Activated naive CD4-positive, alpha-beta T cell treated with anti-CD3 and anti-CD28 coated beads, Interleukin-2, amount 50 U/mL, for 72 hours (primary cell): ENCODE measurements around the gene ZNF385D. TPM values are rescaled to one million over a fixed set of nuclear protein-coding genes. Genes with fewer than 3 reads are reported as not detected.
"Not testable (repeated sequence)": the region's sequence is repeated elsewhere in the genome, so short reads cannot be mapped to it uniquely, and the experiment has no call there.

ENCODE experiments used
- ATAC-seq, 2 donors: fragments of 150-1000 bp; cut with Tn5 transposase; 2 replicates each; pipeline ENCODE4 v1.10.0; 2021; ENCODE audit warnings: mild to moderate bottlenecking in 2 of 2, moderate library complexity in 2 of 2
- DNase-seq, 2 donors: peaks; one replicate each; pipeline ENCODE4 v3.0.0; 2021 to 2022; ENCODE audit warnings: low spot score in 2 of 2
- H3K27ac Mint-ChIP-seq, 2 donors: one replicate each; pipeline ENCODE4 v1.8.0; 2022; ENCODE audit warnings: mild to moderate bottlenecking in 2 of 2, mixed read lengths in 2 of 2
- H3K36me3 Mint-ChIP-seq, 2 donors: one replicate each; pipeline ENCODE4 v1.8.0; 2022; ENCODE audit warnings: mixed read lengths in 2 of 2
- H3K9me3 Mint-ChIP-seq, 2 donors: one replicate each; pipeline ENCODE4 v1.8.0; 2022; ENCODE audit warnings: mixed read lengths in 2 of 2
- total RNA-seq, 2 donors: library from RNA; stranded (reverse); gene quantifications; one replicate each; pipeline ENCODE4 v1.2.3, GENCODE V29; 2022

The ZNF385D gene
- total RNA-seq, 2 donors from 2014 or later, result not detected

- no peak overlapping the region for H3K27ac Mint-ChIP-seq
- peaks cover 0 to 5% of the 10 kb centered on the region in 2 donors for H3K36me3 Mint-ChIP-seq
- ATAC-seq, result no peak
- DNase-seq, result no peak
- H3K9me3 Mint-ChIP-seq, result peaks cover 16 to 18% of the 10 kb centered on the region in 2 donors
Measured at GRCh38 chr3:21528291-21528995, 222.6 kb downstream of the ZNF385D start.

- ATAC-seq (no peak), DNase-seq (no peak)
- H3K9me3 Mint-ChIP-seq, result peaks cover 7 to 12% of the 10 kb centered on the region in 2 donors
- no peak overlapping the region for H3K27ac Mint-ChIP-seq
- H3K36me3 Mint-ChIP-seq, result no peaks in the 10 kb centered on the region
Measured at GRCh38 chr3:21526461-21526860, 224.5 kb downstream of the ZNF385D start.

- H3K36me3 Mint-ChIP-seq, result no peaks in the 10 kb centered on the region
- peaks cover 5 to 8% of the 10 kb centered on the region in 2 donors for H3K9me3 Mint-ChIP-seq
- H3K27ac Mint-ChIP-seq, result no peak overlapping the region
- ATAC-seq, result no peak
- no peak for DNase-seq
Measured at GRCh38 chr3:21524133-21524532, 226.9 kb downstream of the ZNF385D start.

- no peak for ATAC-seq
- H3K27ac Mint-ChIP-seq, result no peak overlapping the region
Measured at GRCh38 chr3:21520106-21520963, 230.7 kb downstream of the ZNF385D start.

GRCh38 chr3:21517184-21517583 is 233.8 kb downstream of the ZNF385D start:
- ATAC-seq (no peak), DNase-seq (no peak)
- H3K36me3 Mint-ChIP-seq, result no peaks in the 10 kb centered on the region
- no peak overlapping the region for H3K27ac Mint-ChIP-seq
- peaks cover 0 to 3% of the 10 kb centered on the region in 2 donors for H3K9me3 Mint-ChIP-seq

More at GRCh38 chr3:21520106-21520963, 230.7 kb downstream of the ZNF385D start:
- DNase-seq, result no peak
- Mint-ChIP-seq H3K36me3 (no peaks in the 10 kb centered on the region), H3K9me3 (peaks cover 0 to 8% of the 10 kb centered on the region in 2 donors)

- H3K9me3 Mint-ChIP-seq, result peaks cover 13 to 14% of the 10 kb centered on the region in 2 donors
- H3K27ac Mint-ChIP-seq, result no peak overlapping the region
- no peaks in the 10 kb centered on the region for H3K36me3 Mint-ChIP-seq
- ATAC-seq (no peak), DNase-seq (no peak)
Measured at GRCh38 chr3:21515417-21515816, 235.6 kb downstream of the ZNF385D start.

GRCh38 chr3:21509731-21510470 is 241.1 kb downstream of the ZNF385D start:
- DNase-seq (no peak), ATAC-seq (no peak)

GRCh38 chr3:21508246-21508645 is 242.8 kb downstream of the ZNF385D start:
- peaks cover 25 to 28% of the 10 kb centered on the region in 2 donors for H3K9me3 Mint-ChIP-seq
- no peaks in the 10 kb centered on the region for H3K36me3 Mint-ChIP-seq
- no peak overlapping the region for H3K27ac Mint-ChIP-seq
- DNase-seq, result no peak
- no peak for ATAC-seq

More at GRCh38 chr3:21509731-21510470, 241.1 kb downstream of the ZNF385D start:
- peaks cover 20 to 22% of the 10 kb centered on the region in 2 donors for H3K9me3 Mint-ChIP-seq
- no peaks in the 10 kb centered on the region for H3K36me3 Mint-ChIP-seq
- no peak overlapping the region for H3K27ac Mint-ChIP-seq

- no peaks in the 10 kb centered on the region for H3K36me3 Mint-ChIP-seq
Measured at GRCh38 chr3:21505711-21506460, 245.1 kb downstream of the ZNF385D start.

GRCh38 chr3:21502656-21503055 is 248.4 kb downstream of the ZNF385D start:
- ATAC-seq, result no peak
- H3K27ac Mint-ChIP-seq, result no peak overlapping the region
- H3K36me3 Mint-ChIP-seq, result no peaks in the 10 kb centered on the region
- DNase-seq, result no peak
- H3K9me3 Mint-ChIP-seq, result peaks cover 19 to 20% of the 10 kb centered on the region in 2 donors

More at GRCh38 chr3:21505711-21506460, 245.1 kb downstream of the ZNF385D start:
- H3K27ac Mint-ChIP-seq, result no peak overlapping the region
- no peak for DNase-seq
- H3K9me3 Mint-ChIP-seq, result peaks cover 21 to 27% of the 10 kb centered on the region in 2 donors
- ATAC-seq, result no peak

- Mint-ChIP-seq H3K27ac (no peak overlapping the region), H3K36me3 (no peaks in the 10 kb centered on the region), H3K9me3 (peaks cover 22 to 26% of the 10 kb centered on the region in 2 donors)
- DNase-seq (no peak), ATAC-seq (no peak)
Measured at GRCh38 chr3:21500834-21501233, 250.2 kb downstream of the ZNF385D start.

GRCh38 chr3:21490671-21491070 is 260.3 kb downstream of the ZNF385D start:
- ATAC-seq, H3K36me3 Mint-ChIP-seq, DNase-seq, H3K27ac Mint-ChIP-seq: not testable (repeated sequence)
- H3K9me3 Mint-ChIP-seq, result peaks cover 8 to 11% of the 10 kb centered on the region in 2 donors

- H3K36me3 Mint-ChIP-seq, result no peaks in the 10 kb centered on the region
- peaks cover 3 to 4% of the 10 kb centered on the region in 2 donors for H3K9me3 Mint-ChIP-seq
- ATAC-seq (no peak), DNase-seq (no peak)
- no peak overlapping the region for H3K27ac Mint-ChIP-seq
Measured at GRCh38 chr3:21487520-21487919, 263.5 kb downstream of the ZNF385D start.

GRCh38 chr3:21486024-21486935 is 264.7 kb downstream of the ZNF385D start:
- not testable (repeated sequence) for H3K27ac Mint-ChIP-seq, H3K9me3 Mint-ChIP-seq, H3K36me3 Mint-ChIP-seq, ATAC-seq, DNase-seq

- Mint-ChIP-seq H3K9me3 (no peaks in the 10 kb centered on the region), H3K27ac (no peak overlapping the region), H3K36me3 (no peaks in the 10 kb centered on the region)
- DNase-seq (no peak), ATAC-seq (no peak)
Measured at GRCh38 chr3:21484828-21485144, 266.2 kb downstream of the ZNF385D start.
